H9 (cell line): Measurements from ENCODE around the gene PDE1A. TPM values are rescaled to one million over a fixed set of nuclear protein-coding genes. Genes with fewer than 3 reads are reported as not detected.

Experiments used
- DNase-seq: peaks from one replicate; pipeline ENCODE4 v3.0.0-alpha.2; 2017
- H2AFZ ChIP-seq: one replicate; pipeline ENCODE4 v1.6.1; 2013; ENCODE audit warnings: mild to moderate bottlenecking, low read length, control low read depth, moderate library complexity
- H2AK5ac ChIP-seq: 2 replicates; pipeline ENCODE4 v1.6.1; 2013; ENCODE audit warnings: low read length, control low read depth, mixed read lengths; ENCODE audit not compliant: insufficient read length
- H2BK120ac ChIP-seq: one replicate; pipeline ENCODE4 v1.6.1; 2013; ENCODE audit warnings: low read depth, mild to moderate bottlenecking, low read length, control low read depth, inconsistent platforms; ENCODE audit not compliant: poor library complexity, severe bottlenecking
- H2BK12ac ChIP-seq: 2 replicates; pipeline ENCODE4 v1.6.1; 2013; ENCODE audit warnings: low read length, control low read depth, mixed read lengths, low read depth; ENCODE audit not compliant: insufficient read length
- H2BK15ac ChIP-seq: 2 replicates; pipeline ENCODE4 v1.6.1; 2013; ENCODE audit warnings: low read depth, low read length, control low read depth
- H2BK20ac ChIP-seq: one replicate; pipeline ENCODE4 v1.6.1; 2013; ENCODE audit warnings: low read depth, mild to moderate bottlenecking, low read length, control low read depth, inconsistent platforms; ENCODE audit not compliant: poor library complexity, severe bottlenecking
- H2BK5ac ChIP-seq: 2 replicates; pipeline ENCODE4 v1.6.1; 2013; ENCODE audit warnings: low read length, control low read depth, mixed read lengths; ENCODE audit not compliant: insufficient read length
- H3K14ac ChIP-seq: 2 replicates; pipeline ENCODE4 v1.6.1; 2013; ENCODE audit warnings: low read length, control low read depth; ENCODE audit not compliant: insufficient read depth
- H3K18ac ChIP-seq: 2 replicates; pipeline ENCODE4 v1.6.1; 2013; ENCODE audit warnings: low read depth, mild to moderate bottlenecking, mixed read lengths, low read length, control low read depth; ENCODE audit not compliant: insufficient read length
- H3K23ac ChIP-seq: 2 replicates; pipeline ENCODE4 v1.6.1; 2013; ENCODE audit warnings: low read length, control low read depth, mixed read lengths, low read depth; ENCODE audit not compliant: insufficient read length
- H3K23me2 ChIP-seq: 2 replicates; pipeline ENCODE4 v1.6.1; 2013; ENCODE audit warnings: low read depth, mild to moderate bottlenecking, mixed read lengths, low read length, control low read depth; ENCODE audit not compliant: insufficient read length, poor library complexity, severe bottlenecking
- H3K27ac ChIP-seq: 2 replicates; pipeline ENCODE4 v1.5.1; 2013; ENCODE audit warnings: low read length, control low read depth, mixed read lengths, low read depth; ENCODE audit not compliant: insufficient read length
- H3K27me3 ChIP-seq: 2 replicates; pipeline ENCODE4 v1.6.1; 2013; ENCODE audit warnings: low read length, control low read depth, inconsistent platforms; ENCODE audit not compliant: insufficient read depth
- H3K4ac ChIP-seq: 2 replicates; pipeline ENCODE4 v1.6.1; 2013; ENCODE audit warnings: low read depth, mild to moderate bottlenecking, control low read depth, inconsistent platforms, low read length, moderate library complexity
- H3K4me1 ChIP-seq: 2 replicates; pipeline ENCODE4 v1.6.1; 2013; ENCODE audit warnings: low read length, control low read depth, inconsistent platforms; ENCODE audit not compliant: insufficient read depth
- H3K4me2 ChIP-seq: 2 replicates; pipeline ENCODE4 v1.6.1; 2013; ENCODE audit warnings: low read length, control low read depth, mixed read lengths; ENCODE audit not compliant: insufficient read length, insufficient read depth
- H3K56ac ChIP-seq: 2 replicates; pipeline ENCODE4 v1.6.1; 2013; ENCODE audit warnings: low read depth, mild to moderate bottlenecking, mixed read lengths, low read length, control low read depth; ENCODE audit not compliant: insufficient read length
- H3K79me1 ChIP-seq: 2 replicates; pipeline ENCODE4 v1.6.1; 2013; ENCODE audit warnings: low read depth, mild to moderate bottlenecking, moderate library complexity, low read length, control low read depth, inconsistent platforms; ENCODE audit not compliant: insufficient read depth, poor library complexity, severe bottlenecking
- H3K79me2 ChIP-seq: 2 replicates; pipeline ENCODE4 v1.6.1; 2013; ENCODE audit warnings: low read length, control low read depth, inconsistent platforms; ENCODE audit not compliant: insufficient read depth
- H3K9ac ChIP-seq: 2 replicates; pipeline ENCODE4 v1.6.1; 2013; ENCODE audit warnings: low read length, control low read depth, mixed read lengths; ENCODE audit not compliant: insufficient read length; ENCODE audit errors: extremely low read depth
- H3K9me3 ChIP-seq: one replicate; pipeline ENCODE4 v1.6.1; 2013; ENCODE audit warnings: low read depth, low read length, inconsistent platforms; ENCODE audit not compliant: control insufficient read depth
- H3T11ph ChIP-seq: one replicate; pipeline ENCODE4 v1.6.1; 2013; ENCODE audit warnings: mild to moderate bottlenecking, low read length, control low read depth, inconsistent platforms
- H4K20me1 ChIP-seq: one replicate; pipeline ENCODE4 v1.6.1; 2013; ENCODE audit not compliant: control insufficient read depth, insufficient read length, insufficient read depth
- H4K5ac ChIP-seq: 2 replicates; pipeline ENCODE4 v1.6.1; 2013; ENCODE audit warnings: low read depth, mild to moderate bottlenecking, mixed read lengths, low read length, control low read depth; ENCODE audit not compliant: insufficient read length
- H4K8ac ChIP-seq: replicated peaks from 2 replicates; pipeline ENCODE4 v1.6.1; 2013; ENCODE audit warnings: low read length, control low read depth, mixed read lengths, low read depth; ENCODE audit not compliant: insufficient read length
- H4K91ac ChIP-seq: 2 replicates; pipeline ENCODE4 v1.6.1; 2013; ENCODE audit warnings: low read depth, mild to moderate bottlenecking, moderate library complexity, mixed read lengths, low read length, control low read depth; ENCODE audit not compliant: insufficient read length
- H3K27ac Mint-ChIP-seq, 3 experiments: 2 replicates in 2 of 3; 3 replicates in 1 of 3; pipeline ENCODE4 v1.8.0; 2020 to 2021; ENCODE audit warnings: mixed read lengths in 3 of 3, mild to moderate bottlenecking in 1 of 3, moderate library complexity in 1 of 3
- H3K27me3 Mint-ChIP-seq: 2 replicates; pipeline ENCODE4 v1.8.0; 2021; ENCODE audit warnings: low read depth, mild to moderate bottlenecking, moderate library complexity, mixed read lengths
- H3K36me3 Mint-ChIP-seq, 3 experiments: 2 replicates in 2 of 3; 3 replicates in 1 of 3; pipeline ENCODE4 v1.8.0; 2020 to 2021; ENCODE audit warnings: low read depth in 3 of 3, mixed read lengths in 3 of 3; ENCODE audit not compliant: insufficient read depth in 1 of 3
- H3K4me1 Mint-ChIP-seq, 2 experiments: 2 replicates each; pipeline ENCODE4 v1.8.0; 2020; ENCODE audit warnings: mixed read lengths in 2 of 2
- H3K4me3 Mint-ChIP-seq, 2 experiments: 2 replicates in 1 of 2; 3 replicates in 1 of 2; pipeline ENCODE4 v1.8.0; 2020 to 2021; ENCODE audit warnings: mild to moderate bottlenecking in 2 of 2, mixed read lengths in 2 of 2, moderate library complexity in 1 of 2
- H3K9me3 Mint-ChIP-seq, 2 experiments: 2 replicates in 1 of 2; 3 replicates in 1 of 2; pipeline ENCODE4 v1.8.0; 2020; ENCODE audit warnings: mild to moderate bottlenecking in 2 of 2, mixed read lengths in 2 of 2, moderate library complexity in 1 of 2
- CTCF ChIP-seq: fragments of 200-600 bp; sonication (generic); conservative IDR thresholded peaks from 3 replicates; pipeline ENCODE4 v1.8.0; 2021; ENCODE audit warnings: antibody characterized with exemption, mild to moderate bottlenecking
- WGBS: extraction: QIAGEN DNeasy Blood & Tissue Kit; methylation state at CpG from one replicate; pipeline ENCODE4 v1.1.7; 2013; ENCODE audit warnings: missing lambda C conversion rate, low lambda C conversion rate, mixed read lengths; ENCODE audit not compliant: insufficient read length; ENCODE audit errors: extremely low coverage; 5-methylcytosine and 5-hydroxymethylcytosine counted together
- total RNA-seq: library from RNA; stranded (reverse); gene quantifications from 2 replicates; pipeline ENCODE4 v1.2.1, GENCODE V29; 2021

The PDE1A gene
- total RNA-seq, 1 experiment from 2014 or later: 0.11 TPM

- Mint-ChIP-seq H3K36me3 (no peaks in the 10 kb centered on the region), H3K4me3 (no peak overlapping the region), H3K27me3 (no peaks in the 10 kb centered on the region), H3K4me1 (no peaks in the 10 kb centered on the region), H3K9me3 (no peaks in the 10 kb centered on the region), H3K27ac (no peak overlapping the region)
- Histone ChIP-seq H2BK15ac (no peak overlapping the region), H3K14ac (no peak overlapping the region), H3K23me2 (no peaks in the 10 kb centered on the region), H3K18ac (no peak overlapping the region), H2BK120ac (no peak overlapping the region), H3K27me3 (no peaks in the 10 kb centered on the region), H3K23ac (no peak overlapping the region), H3K79me2 (no peaks in the 10 kb centered on the region), H3K9me3 (no peaks in the 10 kb centered on the region), H2BK12ac (no peak overlapping the region), H2AK5ac (no peak overlapping the region), H3K56ac (no peak overlapping the region), H2BK20ac (no peak overlapping the region), H2AFZ (no peak overlapping the region), H4K5ac (no peak overlapping the region), H3K4me1 (no peaks in the 10 kb centered on the region), H4K8ac (no peak overlapping the region), H4K20me1 (no peaks in the 10 kb centered on the region), H3T11ph (no peak overlapping the region), H3K4ac (no peak overlapping the region), H2BK5ac (no peak overlapping the region), H4K91ac (no peak overlapping the region), H3K27ac (no peak overlapping the region), H3K4me2 (no peak overlapping the region), H3K9ac (no peak overlapping the region), H3K79me1 (no peaks in the 10 kb centered on the region)
- no CpG with 5 or more reads among the region's 4 CpGs for WGBS
- no peak for DNase-seq
- no peak for TF ChIP-seq CTCF
These were observed 200.0 kb downstream of the PDE1A start for GRCh38 chr2:182226807-182227206.
